Pons (tissue), 1 donor: Measurements from ENCODE around the gene LDLRAD1.
"Not testable (repeated sequence)": the region's sequence is repeated elsewhere in the genome, so short reads cannot be mapped to it uniquely, and the experiment has no call there.

Source experiments
- DNase-seq: peaks from one replicate; pipeline ENCODE4 v3.0.0-alpha.2; 2016; ENCODE audit warnings: low spot score

The LDLRAD1 gene

DNA sequence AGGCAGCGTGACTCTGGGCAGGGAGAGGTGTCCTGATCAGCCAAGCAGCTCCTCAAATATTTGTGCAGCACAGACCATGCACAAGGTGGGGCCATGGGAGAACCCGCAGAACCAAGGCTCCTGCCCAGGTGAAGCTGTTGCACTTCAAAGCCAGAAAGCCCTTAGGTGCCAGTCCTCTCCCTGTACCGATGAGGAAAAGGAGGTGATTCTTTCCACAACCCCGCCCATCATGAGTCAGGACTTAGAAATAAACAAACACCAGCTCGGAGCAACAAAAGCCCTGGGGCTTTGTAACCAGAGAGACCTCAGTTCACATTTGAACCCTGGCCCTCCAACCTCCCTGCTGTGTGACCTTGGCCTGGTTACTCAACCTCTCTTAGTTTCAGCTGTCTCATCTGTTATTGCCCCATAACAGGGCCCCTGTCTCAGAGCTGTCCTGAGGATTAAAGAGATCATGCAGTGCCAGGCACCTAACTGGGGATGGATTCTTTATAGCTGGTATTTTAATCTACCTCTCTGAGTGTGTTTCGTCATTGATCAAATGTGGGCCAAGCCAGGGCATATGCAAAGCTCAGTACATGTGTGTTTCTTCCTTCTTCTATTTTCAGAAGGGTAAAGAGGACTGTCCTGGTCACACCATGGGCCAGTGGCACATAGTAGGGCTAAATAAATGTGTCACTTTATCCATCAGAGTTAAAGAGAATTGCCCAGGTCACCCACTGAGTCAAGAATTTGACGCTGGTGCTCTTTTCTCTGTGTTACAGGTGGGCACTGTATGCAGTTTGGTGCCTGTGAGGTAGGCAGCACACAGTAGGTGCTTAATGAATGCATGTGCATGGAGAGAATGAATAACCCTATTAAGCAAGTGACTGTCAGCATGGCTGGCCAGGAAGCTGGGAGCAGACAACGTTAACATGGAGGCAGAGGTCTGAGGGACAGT, 1.4 kb downstream of the LDLRAD1 start:
- no peak for DNase-seq

DNA sequence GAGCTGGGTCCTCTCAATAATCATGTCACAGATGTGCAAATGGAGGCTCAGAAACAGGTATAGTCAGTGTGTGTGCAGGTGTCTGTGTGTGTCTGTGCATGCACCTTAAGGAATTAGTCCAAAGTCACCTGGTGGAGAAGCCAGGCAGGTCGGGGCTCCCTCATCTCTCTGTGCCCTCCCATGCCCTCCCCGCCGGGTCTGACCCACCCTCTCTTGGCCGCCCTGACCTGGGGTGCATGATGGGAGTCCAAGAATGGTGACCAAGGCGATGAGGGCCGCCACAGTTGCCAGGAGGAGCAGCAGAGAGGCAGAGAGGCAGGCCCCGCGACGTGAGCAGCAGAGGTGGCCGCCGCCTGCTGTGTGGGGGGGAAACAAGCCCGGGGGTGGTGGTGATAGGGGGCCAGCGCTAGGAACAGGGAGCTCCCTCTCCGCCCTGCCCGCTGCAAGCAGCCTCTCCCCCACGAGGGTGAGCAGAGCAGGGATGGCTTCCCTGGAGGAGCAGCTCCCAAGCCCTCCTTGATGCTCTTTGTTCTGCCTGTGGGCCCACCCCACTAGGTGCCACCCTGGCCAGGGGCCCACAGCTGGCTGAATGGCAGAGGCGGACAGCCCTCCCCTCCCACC, 3.9 kb downstream of the LDLRAD1 start:
- no peak for DNase-seq

DNA sequence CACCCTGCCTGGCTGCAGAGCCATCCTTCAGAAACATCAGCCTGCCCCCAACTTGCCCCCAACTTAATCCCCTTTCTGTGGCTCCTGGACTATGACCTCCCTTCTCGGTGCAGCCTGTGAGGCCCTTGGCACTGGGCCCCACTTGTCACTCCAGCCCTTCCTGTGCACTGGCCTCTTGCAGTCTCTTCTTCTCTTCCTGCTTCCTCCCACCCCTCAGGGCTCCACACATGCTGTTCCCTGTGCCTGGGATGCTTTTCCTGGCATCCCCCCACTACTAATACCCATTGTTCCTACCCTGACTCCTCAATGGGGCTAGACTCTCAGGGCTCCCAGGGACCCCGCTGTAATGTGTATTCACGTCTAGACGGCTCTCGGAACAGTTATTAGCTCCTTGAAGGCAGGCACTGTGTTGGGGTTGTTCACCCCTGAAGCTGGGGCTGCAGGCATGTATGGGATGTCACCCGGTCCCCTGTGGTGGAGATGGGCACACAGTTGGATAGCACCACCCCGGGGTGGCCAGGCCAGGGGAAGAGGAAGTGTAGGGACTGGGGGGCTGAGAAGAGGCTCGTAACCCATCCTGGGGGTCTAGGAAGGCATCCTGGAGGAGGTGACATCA, 4.5 kb downstream of the LDLRAD1 start:
- DNase-seq, result no peak

DNA sequence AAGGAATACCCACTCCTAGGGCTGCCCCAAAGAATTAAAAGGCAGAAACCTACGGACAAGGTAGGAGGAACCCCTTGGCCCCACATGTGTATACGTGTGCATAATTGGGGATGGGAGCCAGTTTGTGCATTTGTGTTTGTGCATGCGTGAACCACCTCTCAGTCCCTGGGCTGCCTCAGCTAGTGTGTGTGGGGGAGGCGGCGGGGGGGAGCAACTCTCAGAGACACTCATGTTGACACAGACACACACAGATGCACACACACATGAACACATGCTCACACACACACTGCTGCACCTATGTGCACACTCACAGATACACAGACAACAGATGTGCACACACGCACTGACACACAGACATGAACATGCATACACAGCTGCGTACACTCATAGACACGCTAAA, 5.1 kb downstream of the LDLRAD1 start:
- no peak for DNase-seq

DNA sequence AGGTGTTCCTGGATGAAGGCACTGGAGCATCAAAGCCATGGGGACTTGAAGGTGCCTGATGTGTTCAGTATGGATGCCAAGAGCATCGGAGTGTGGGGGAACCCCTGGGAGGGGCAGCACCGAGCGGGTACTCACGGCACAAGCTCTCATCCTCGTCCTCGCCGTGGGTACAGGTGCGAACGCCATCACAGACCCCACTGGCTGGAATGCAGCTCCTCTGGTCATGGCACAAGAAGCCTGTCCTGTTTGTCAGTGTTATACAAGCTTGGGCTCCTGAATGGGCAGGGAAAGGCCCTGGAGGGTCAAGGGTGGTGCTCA, 6.0 kb downstream of the LDLRAD1 start:
- DNase-seq, result no peak

DNA sequence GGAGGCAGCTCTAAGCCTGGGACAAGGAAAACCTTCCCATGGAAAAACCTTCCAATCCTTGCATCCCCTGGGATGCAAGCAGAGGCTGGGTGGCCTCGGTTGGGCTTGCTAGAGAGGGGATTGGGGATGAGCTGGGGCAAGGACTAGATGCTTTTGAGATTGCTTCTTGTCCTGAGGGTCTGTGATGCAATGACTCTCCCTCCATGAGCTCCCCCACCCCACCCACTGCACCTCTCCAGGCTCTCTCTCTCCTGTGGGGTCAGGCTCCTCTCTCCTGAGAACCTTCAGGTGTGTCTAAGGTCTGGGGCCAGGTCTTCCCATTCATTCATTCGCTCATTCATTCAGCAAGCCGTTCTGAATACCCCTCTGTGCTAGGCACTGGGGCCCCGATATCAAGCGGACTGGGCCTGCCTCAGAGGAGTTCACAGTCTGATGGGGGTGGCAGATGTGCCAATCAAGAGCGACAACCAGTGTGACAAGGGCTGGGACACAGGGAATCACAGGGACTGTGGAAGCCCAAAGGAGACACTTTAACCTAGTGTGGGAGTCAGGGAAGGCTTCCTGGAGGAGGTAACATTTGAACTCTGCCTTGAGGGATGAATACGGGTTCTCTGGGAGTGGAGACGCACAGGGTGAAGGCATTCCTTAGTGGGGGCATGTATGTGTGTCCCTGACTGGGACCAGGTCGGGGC, 6.5 kb downstream of the LDLRAD1 start:
- no peak for DNase-seq

DNA sequence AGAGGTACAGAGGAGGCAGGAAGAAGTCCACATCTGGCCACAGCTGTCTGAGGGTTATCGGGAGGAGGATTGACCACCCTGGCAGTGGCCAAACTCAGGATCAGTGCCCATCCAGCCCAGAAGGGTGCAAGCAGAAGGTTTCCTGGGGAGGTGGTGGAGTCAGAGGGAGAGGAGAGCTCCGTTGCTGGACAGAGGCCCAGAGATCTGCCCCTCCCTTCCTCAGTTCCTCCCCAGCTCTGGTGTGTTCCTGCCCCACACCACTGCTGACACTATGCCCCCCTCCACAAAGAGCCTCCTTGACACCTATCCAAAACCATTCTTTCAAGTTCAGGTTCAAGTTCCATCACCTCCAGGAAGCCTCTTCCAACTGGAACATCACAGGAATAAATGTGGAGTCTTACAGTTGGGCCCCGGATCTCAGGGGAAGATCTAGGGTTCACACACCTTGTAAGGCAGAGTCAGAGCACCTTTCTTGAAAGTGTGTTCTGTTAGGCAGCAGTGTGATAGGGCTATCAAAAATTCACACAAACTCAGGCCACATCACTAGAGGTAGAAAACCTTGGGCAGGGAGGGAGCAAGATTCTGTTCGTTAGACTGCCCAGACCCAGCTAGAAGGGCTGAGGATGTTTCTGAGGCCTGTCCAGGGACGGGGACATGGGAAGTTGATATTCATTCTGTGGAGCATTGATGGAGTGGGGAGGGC, 7.4 kb downstream of the LDLRAD1 start:
- no peak for DNase-seq

DNA sequence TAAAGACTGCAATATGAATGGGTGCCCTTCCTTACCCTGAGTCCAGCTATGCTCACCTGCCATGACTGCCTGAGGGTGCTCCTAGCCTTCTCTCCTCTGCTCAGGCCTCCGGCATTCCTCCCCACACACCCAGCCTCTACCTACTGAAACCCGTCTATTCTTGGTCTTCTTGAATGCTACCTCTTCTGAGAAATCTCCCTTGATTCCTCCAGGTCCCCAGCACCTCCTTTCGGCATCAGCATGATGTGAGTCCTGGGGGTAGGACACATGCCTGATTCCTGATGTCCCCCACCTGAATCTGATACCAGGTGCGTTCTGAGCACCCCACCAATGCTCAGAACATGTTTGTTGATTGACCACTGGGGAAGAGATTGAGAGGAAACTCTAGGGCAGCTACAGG, 8.6 kb downstream of the LDLRAD1 start:
- DNase-seq, result no peak

DNA sequence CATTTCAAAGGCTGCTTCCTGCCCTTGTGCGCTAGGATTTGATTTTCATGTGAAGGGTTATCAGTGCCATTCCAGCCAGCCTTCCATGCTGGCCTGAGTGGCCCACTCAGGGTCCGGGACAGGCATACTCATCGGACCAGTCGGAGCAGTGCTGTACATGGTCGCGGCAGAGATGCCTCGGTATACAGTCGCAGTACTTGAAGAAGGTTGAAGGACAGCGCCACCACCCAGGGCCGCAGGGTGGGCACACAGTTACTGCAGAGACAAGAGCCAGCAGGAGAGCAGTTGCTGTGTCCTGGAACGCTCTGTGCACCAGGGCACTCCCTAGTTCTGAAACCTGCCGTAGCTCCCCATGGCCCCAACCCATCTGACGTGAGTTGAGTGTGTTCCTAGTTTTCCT, 9.1 kb downstream of the LDLRAD1 start:
- DNase-seq, result no peak

DNA sequence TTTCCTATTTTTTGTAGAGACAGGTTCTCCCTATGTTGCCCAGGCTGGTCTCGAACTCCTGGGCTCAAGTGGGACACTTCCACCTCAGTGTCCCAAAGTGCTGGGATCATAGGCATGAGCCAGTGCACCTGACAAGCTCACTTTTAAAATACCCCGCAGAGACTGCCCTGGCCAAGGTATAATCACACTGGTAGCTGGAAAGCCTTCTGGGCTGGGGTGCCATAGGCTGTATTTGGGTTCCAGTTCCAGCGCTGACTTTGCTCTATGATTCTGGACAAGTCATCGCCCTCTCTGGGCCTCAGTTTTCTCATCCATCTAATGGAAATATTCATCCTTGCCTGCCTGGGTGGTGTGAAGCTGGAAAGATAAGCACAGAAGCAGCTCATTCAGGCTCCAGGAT, 10.4 kb downstream of the LDLRAD1 start:
- no peak for DNase-seq

DNA sequence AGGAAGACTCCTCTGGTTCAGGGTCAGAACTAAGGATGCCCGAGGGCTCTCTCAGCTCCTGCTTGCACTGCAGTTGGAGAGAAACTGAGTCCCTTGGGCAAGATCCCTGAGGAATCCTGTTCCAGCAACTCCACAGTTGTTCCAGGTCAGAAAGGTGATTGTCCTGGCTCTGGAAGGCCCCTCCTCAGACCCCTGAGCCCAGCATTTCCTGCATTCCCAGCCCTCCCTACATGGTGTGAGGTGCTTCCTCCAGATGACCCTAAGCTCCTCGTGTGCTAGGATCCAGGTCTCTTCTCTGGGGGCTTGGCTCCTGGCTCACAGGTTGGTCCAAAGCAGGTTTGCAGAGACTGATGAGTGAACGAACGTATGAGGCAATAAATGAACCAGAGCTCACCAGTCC, 11.5 kb downstream of the LDLRAD1 start:
- no peak for DNase-seq

DNA sequence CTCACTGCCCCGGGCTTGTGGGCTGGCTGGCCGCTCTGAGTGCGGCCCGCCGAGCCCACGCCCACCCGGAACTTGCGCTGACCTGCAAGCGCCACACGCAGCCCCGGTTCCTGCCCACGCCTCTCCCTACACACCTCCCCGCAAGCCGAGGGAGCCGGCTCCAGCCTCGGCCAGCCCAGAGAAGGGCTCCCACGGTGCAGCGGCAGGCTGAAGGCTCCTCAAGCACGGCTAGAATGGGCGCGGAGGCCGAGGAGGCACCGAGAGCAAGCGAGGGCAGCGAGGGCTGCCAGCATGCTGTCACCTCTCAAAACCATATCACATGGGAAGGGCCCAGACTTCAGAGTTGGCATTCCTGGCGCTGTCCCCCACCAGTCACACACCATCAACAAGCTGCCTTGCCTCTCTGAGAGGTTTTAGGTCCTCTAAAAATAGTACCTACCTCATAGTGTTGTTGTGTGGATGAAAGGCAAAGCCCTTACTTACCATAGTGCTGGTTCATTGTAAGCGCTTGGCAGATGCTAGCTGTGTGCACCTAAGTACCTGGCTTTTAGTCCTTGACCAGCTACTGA, 13.4 kb downstream of the LDLRAD1 start:
- no peak for DNase-seq

DNA sequence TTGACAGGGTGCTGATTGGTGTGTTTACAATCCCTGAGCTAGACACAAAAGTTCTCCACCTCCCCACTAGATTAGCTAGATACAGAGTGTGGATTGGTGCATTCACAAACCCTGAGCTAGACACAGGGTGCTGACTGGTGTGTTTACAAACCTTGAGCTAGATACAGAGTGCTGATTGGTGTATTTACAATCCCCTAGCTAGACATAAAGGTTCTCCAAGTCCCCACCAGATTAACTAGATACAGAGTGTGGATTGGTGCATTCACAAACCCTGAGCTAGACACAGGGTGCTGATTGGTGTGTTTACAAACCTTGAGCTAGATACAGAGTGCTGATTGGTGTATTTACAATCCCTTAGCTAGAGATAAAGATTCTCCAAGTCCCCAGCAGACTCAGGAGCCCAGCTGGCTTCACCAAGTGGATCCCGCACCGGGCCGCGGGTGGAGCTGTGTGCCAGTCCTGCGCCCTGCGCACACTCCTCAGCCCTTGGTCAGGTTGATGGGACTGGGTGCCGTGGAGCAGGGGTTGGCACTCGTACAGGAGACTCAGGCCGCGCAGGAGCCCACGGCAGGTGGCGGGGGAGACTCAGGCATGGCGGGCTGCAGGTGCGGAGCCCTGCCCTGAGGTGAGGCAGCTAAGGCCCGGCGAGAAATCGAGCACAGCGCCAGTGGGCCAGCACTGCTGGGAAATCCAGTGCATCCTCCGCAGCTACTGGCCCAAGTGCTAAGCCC, 14.1 kb downstream of the LDLRAD1 start:
- not testable (repeated sequence) for DNase-seq

DNA sequence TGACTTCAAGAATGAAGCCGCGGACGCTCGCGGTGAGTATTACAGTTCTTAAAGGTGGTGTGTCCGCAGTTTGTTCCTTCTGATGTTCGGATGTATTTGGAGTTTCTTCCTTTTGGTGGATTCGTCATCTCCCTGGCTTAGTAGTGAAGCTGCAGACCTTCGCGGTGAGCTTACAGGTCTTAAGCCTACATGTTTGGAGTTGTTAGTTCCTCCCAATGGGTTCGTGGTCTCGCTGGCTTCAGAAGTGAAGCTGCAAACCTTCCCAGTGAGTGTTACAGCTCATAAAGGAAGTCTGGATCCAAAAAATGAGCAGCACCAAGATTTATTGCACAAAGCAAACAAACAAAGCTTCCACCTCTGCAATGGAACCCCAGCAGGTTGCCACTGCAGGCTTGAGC, 14.7 kb downstream of the LDLRAD1 start:
- no peak for DNase-seq

DNA sequence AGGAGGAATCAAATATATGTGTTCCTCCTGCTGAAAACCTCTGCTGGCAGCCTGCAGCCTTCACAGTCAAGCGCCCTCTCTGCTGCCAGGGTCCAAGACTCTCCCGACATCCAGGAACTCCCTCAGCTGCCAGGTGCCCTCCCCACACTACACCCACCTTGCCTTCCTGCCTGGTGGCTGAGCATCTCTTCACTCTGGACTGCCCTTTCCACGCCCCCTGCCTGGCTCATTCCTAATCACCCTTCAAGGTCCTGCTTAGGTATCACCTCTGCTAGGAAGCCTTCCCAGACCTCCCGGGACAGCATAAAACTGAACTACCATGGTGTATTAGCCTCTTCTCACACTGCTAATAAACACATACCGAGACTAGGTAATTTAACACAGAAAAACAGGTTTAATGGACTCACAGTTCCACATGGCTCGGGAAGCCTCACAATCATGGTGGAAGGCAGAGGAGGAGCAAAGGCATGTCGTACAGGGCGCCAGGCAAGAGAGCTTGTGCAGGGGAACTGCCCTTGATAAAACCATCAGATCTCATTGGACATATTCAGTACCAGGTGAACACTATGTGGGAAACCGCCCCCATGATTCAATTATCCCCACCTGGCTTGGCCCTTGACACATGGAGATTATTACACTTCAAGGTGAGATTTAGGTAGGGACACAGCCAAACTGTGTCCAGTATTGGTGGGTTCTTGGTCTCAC, 15.3 kb downstream of the LDLRAD1 start:
- no peak for DNase-seq

DNA sequence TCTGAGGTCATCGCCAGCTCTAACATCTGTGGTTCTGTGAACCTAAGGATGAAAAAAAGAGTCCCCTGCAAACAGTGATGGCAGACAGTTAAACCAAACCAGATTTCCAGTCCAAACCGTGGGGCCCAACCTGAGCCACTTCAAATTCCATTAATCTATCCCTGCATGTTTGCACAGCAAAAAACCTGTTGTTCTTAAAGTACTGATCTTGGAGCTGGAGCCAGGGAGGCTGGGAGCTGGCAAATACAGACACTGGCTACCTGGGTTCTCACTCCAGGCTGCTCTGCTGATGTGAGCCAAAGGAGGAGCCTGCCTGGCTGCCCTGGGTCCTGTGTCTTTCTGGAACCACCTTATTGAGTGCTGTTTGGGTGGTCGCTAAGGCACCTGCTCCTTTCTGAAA, 16.4 kb downstream of the LDLRAD1 start:
- no peak for DNase-seq

DNA sequence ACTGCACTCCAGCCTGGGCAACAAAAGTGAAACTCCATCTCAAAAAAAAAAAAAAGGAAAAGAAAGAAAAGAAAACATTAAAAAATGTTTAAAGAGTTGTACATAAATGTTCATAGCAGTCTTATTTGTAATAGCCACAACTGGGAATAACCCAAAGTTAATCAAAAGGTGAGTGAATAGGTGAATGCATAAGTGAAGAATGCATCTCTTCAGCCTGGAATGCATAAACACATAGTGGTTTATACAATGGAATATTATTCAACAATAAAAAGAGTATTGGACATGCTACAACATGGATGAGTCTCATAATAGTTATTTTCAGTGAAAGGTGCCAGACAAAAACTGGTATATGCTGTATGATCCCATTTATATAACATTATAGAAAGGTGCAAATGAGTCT, 18.1 kb downstream of the LDLRAD1 start:
- no peak for DNase-seq

DNA sequence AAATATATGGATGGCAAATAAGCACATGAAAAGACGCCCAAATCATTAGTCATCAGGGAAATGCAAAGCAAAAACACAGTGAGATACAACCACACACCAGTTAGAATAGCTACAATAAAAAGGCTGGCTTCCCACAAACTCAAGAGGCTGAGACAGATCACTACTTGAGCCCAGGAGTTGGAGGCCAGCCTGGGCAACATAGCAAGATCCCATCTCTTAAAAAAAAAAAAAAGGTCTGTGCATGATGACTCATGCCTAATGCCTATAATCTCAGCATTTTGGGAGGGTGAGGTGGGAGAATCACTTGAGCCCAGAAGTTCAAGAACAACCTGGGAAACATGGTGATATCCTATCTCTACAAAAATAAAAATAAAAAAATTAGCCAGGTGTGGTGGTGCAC, 19.8 kb downstream of the LDLRAD1 start:
- DNase-seq, result no peak

DNA sequence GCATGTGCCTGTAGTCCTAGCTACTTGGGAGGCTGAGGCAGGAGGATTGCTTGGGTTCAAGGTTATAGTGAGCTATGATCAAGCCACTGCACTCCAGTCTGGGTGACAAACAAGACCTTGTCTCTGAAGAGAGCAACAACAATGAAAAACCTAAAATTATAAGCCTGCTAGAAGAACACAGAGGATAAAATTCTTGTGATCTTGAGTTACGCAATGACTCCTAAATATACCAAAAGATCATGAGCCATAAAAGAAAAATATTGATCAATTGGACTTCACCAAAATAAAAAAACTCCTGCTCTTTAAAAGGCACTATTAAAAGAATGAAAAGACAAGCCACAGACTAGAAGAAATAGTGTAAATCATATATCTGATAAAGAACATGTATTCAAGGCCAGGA, 22.3 kb downstream of the LDLRAD1 start:
- no peak for DNase-seq

DNA sequence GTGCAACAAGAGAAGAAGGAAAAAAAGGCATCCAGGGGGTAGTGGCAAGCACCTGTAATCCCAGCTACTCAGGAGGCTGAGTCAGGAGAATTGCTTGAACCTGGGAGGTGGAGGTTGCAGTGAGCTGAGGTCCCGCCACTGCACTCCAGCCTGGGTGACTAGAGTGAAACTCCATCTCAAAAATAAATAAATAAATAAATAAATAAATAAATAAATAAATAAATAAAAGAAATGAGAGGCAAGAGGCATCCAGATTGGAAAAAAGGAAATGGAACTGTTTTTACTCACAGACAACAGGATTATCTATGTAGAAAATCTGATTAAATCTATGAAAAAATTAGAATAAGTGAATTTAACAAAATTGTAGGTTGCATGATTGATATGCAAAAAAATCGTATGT, 23.5 kb downstream of the LDLRAD1 start:
- not testable (repeated sequence) for DNase-seq
